GM12874 (cell line): ENCODE results near the gene SPRYD4.

Experiments used
- TF ChIP-seq, protein P1 (sequence below): IDR thresholded peaks from 2 replicates; pipeline ENCODE4 v1.5.1; 2011; ENCODE audit warnings: low read depth, mild to moderate bottlenecking, control low read depth, low read length, moderate library complexity; ENCODE audit not compliant: insufficient read depth

The SPRYD4 gene

DNA sequence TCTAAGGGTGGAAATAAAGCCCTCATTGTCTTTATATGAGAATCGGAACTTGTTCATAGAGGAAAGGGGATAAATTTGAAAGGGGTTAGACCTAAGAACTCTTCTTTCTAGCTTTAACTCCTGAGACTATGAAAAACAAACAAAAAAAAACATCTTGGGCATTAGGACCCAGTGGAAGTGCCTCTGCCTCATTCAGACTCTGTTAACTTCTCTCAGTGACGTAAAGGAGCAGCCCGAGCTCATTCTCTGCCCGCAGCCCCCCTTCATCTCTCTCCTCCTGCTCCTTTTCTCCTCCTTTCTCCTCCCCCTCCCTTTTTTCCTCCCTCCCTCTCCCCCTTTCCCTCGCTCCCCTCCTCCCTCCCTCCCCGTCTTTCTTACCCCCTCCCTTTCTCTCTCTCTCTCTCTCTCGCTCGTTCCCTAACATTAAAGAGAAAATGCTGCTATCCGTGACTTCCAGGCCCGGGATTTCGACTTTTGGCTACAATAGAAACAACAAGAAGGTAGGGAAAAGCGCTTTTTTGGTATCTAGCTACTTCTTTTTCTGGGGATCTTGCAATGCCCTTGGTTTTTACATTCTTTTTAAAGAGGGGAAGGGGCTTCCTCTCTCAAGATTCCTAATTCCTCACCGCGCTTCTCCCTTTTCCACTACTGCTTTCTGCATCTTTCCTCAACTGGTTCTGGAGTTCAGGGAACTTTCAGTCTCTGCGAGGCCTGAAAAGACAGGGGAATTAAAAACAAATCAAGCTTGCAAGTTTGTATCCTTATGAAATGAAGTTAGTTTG lies 53.4 kb downstream of the SPRYD4 start, which contains the start of gene RBMS2:
TSS of gene RBMS2 (plus strand) at position 231 of the 782 bp plus-strand sequence. CDS start at position 435, 204 bp downstream.
- TF ChIP-seq, protein P1, sequence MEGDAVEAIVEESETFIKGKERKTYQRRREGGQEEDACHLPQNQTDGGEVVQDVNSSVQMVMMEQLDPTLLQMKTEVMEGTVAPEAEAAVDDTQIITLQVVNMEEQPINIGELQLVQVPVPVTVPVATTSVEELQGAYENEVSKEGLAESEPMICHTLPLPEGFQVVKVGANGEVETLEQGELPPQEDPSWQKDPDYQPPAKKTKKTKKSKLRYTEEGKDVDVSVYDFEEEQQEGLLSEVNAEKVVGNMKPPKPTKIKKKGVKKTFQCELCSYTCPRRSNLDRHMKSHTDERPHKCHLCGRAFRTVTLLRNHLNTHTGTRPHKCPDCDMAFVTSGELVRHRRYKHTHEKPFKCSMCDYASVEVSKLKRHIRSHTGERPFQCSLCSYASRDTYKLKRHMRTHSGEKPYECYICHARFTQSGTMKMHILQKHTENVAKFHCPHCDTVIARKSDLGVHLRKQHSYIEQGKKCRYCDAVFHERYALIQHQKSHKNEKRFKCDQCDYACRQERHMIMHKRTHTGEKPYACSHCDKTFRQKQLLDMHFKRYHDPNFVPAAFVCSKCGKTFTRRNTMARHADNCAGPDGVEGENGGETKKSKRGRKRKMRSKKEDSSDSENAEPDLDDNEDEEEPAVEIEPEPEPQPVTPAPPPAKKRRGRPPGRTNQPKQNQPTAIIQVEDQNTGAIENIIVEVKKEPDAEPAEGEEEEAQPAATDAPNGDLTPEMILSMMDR, result no peak

DNA sequence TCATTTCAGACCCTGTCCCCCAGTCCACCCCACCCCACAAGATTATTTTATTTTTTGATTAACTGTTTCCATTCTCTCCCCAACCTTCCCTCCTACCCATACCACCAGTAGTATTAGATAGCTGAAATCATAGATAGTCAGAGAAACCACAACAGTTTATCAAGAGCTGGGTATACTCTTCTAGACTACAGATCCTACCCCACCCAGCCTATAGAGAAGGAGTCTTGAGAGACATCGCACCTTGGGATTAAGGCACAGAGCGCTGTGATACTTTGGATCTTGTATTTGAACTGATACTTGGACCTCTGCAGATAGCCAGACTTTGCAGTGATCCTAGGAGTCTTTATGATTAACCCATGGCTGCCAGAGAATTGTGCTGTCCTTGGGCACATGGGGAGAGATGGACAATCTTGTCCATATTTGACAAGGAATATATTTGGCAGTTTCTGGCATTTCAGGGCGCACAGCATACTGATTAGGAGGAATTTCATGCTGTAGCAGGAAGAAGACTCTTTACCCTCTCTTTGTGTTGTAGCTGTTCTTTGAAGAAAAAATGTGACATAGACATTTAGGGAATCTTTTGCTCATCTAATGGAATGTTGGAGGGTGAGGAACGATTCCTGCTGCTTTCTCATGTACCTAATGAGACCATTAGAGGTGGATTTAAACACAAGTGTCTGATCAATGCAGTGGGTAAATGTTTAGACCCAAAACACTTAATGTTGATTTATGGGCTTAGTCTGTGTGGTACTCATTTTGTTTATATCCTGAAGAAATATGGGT lies 54.2 kb downstream of the SPRYD4 start:
- TF ChIP-seq, protein P1, result no peak

DNA sequence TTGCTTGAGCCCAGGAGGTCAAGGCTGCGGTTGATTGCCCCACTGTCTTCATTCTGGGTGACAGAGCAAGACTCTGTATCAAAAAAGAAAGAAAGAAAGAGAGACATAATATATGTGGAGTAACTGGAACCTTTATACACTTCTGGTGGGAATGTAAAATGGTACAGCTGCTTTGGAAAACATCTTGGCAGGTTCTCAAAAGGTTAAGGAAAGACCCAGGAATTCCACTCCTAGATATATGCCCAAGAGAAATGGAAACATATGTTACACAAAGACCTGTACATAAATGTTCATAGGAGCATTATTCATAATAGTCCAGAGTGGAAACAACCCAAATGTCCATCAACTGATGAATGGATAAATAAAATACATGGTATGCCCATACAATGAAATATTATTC lies 60.5 kb downstream of the SPRYD4 start:
- TF ChIP-seq, protein P1, result no peak
